ENCODE data around the gene MAGEF1.

DNA sequence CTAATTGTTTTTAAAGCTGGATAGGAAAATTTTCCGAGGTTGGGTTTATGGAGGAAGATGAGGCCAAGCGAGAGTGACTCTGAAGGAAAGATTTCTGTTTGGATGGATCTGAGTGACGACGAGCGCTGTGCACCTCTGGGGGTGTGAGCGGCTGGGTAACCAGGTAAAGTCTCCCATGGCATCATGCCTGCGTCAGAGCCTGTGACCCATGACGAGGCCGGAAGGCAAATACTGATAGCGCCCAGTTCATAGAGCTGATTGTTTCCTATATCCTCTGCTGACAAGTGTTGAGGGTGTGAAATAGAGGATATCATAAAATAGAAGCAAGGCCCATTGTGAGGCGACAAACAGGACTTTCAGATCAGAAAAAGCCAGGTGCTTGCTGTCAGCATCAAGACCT, 33.7 kb upstream of the MAGEF1 start:
- no peak for TF ChIP-seq SUZ12 (IDR thresholded peaks at IDR 0.05; ENCODE audit: extremely low read depth, insufficient read depth, insufficient read length)
- TF ChIP-seq YY1 (IDR thresholded peaks at IDR 0.05; ENCODE audit: insufficient read depth, insufficient read length), result no peak
